ENCODE data around the gene CCDC88C.
A peak's percentile ranks its signal among the peaks of the same experiment; 100 is the strongest.

Gene CCDC88C

GRCh38 chr14:91253795-91254323 lies 163.8 kb downstream of the CCDC88C start:
- peak overlapping the region; percentile 59 for H4K91ac ChIP-seq (ENCODE audit: low read depth, low read length)
- H2AK5ac ChIP-seq (ENCODE audit: low read length) = peak overlapping the region; percentile 14
- H3K9me3 ChIP-seq (ENCODE audit: insufficient read depth, low read depth, low read length) = no peaks in the 10 kb centered on the region
- WGBS (ENCODE audit: extremely low coverage, insufficient coverage, insufficient read length) = no CpG with 5 or more reads among the region's 20 CpGs
- H2BK5ac ChIP-seq (ENCODE audit: low read depth, low read length, poor library complexity) = no peak overlapping the region
- no peak overlapping the region for H3K27ac ChIP-seq (ENCODE audit: low read depth, low read length)
- H3K18ac ChIP-seq (ENCODE audit: low read length) = peak overlapping the region; percentile 6
- peaks cover 33 to 56% of the 10 kb centered on the region in 2 experiments for H3K4me1 ChIP-seq (ENCODE audit: control insufficient read depth in 1 of 2, insufficient read depth in 2 of 2, low read length in 2 of 2)
- no peaks in the 10 kb centered on the region for H3K79me2 ChIP-seq (ENCODE audit: control insufficient read depth, insufficient read depth, low read length, poor library complexity)
- no peak overlapping the region for H3K23ac ChIP-seq (ENCODE audit: low read length)
- no peaks in the 10 kb centered on the region for H3K36me3 ChIP-seq (ENCODE audit: control insufficient read depth in 1 of 2, insufficient read depth in 2 of 2, low read length in 2 of 2)
- H3K4me3 ChIP-seq (ENCODE audit: low read depth, low read length) = peak overlapping the region; percentile 72
- H3K4me2 ChIP-seq (ENCODE audit: low read length) = peak overlapping the region; percentile 84
- H4K8ac ChIP-seq (ENCODE audit: low read depth, low read length) = peak overlapping the region; percentile 23
- no peak for DNase-seq
- H2AFZ ChIP-seq (ENCODE audit: insufficient read depth, low read length, poor library complexity) = peak overlapping the region; percentile 9
- H3K27me3 ChIP-seq (ENCODE audit: insufficient read depth, low read length) = no peaks in the 10 kb centered on the region
- peak overlapping the region; percentile 2 for H4K12ac ChIP-seq (ENCODE audit: low read depth, low read length)
- peak overlapping the region; percentile 31 for H3K14ac ChIP-seq (ENCODE audit: low read length)
- H2BK12ac ChIP-seq (ENCODE audit: low read length) = peak overlapping the region; percentile 3
- peak overlapping the region; percentile 0 for H2BK120ac ChIP-seq (ENCODE audit: insufficient read depth, low read length, poor library complexity)
- H3K79me1 ChIP-seq (ENCODE audit: low read length) = peaks cover 25% of the 10 kb centered on the region
- peak overlapping the region; percentile 0 for H3K4ac ChIP-seq (ENCODE audit: low read depth, low read length)
- no peak overlapping the region for H3K9ac ChIP-seq (ENCODE audit: low read length)

- peak overlapping the region; percentile 31 for H3K14ac ChIP-seq (ENCODE audit: low read length)
- H3K4ac ChIP-seq (ENCODE audit: low read depth, low read length) = peak overlapping the region; percentile 0
- H4K12ac ChIP-seq (ENCODE audit: low read depth, low read length) = peak overlapping the region; percentile 14
- H2BK120ac ChIP-seq (ENCODE audit: insufficient read depth, low read length, poor library complexity) = peak overlapping the region; percentile 37
- no peaks in the 10 kb centered on the region for H3K79me2 ChIP-seq (ENCODE audit: control insufficient read depth, insufficient read depth, low read length, poor library complexity)
- peak in 1 of 2 donors; percentile 26 for DNase-seq
- H3K9me3 ChIP-seq (ENCODE audit: insufficient read depth, low read depth, low read length) = no peaks in the 10 kb centered on the region
- H2BK12ac ChIP-seq (ENCODE audit: low read length) = peak overlapping the region; percentile 27
- H3K79me1 ChIP-seq (ENCODE audit: low read length) = peaks cover 21% of the 10 kb centered on the region
- peaks cover 29 to 52% of the 10 kb centered on the region in 2 experiments for H3K4me1 ChIP-seq (ENCODE audit: control insufficient read depth in 1 of 2, insufficient read depth in 2 of 2, low read length in 2 of 2)
- WGBS (ENCODE audit: extremely low coverage, insufficient coverage, insufficient read length) = no CpG with 5 or more reads among the region's 95 CpGs
- H3K27me3 ChIP-seq (ENCODE audit: insufficient read depth, low read length) = no peaks in the 10 kb centered on the region
- peak overlapping the region; percentile 59 for H4K91ac ChIP-seq (ENCODE audit: low read depth, low read length)
- peak overlapping the region; percentile 72 for H3K4me3 ChIP-seq (ENCODE audit: low read depth, low read length)
- peak overlapping the region; percentile 42 for H2AFZ ChIP-seq (ENCODE audit: insufficient read depth, low read length, poor library complexity)
- no peaks in the 10 kb centered on the region for H3K36me3 ChIP-seq (ENCODE audit: control insufficient read depth in 1 of 2, insufficient read depth in 2 of 2, low read length in 2 of 2)
- H2BK5ac ChIP-seq (ENCODE audit: low read depth, low read length, poor library complexity) = no peak overlapping the region
- no peak overlapping the region for H3K27ac ChIP-seq (ENCODE audit: low read depth, low read length)
- peak overlapping the region; percentile 23 for H4K8ac ChIP-seq (ENCODE audit: low read depth, low read length)
- H2AK5ac ChIP-seq (ENCODE audit: low read length) = peak overlapping the region; percentile 25
- peak overlapping the region; percentile 84 for H3K4me2 ChIP-seq (ENCODE audit: low read length)
- H3K18ac ChIP-seq (ENCODE audit: low read length) = peak overlapping the region; percentile 7
- H3K9ac ChIP-seq (ENCODE audit: low read length) = peak overlapping the region; percentile 24
- no peak overlapping the region for H3K23ac ChIP-seq (ENCODE audit: low read length)
Observed at GRCh38 chr14:91252871-91253794, 164.5 kb downstream of the CCDC88C start.

- Histone ChIP-seq H3K4me2 (ENCODE audit: low read length) (no peak overlapping the region), H3K23ac (ENCODE audit: low read length) (no peak overlapping the region), H3K27me3 (ENCODE audit: insufficient read depth, low read length) (no peaks in the 10 kb centered on the region), H3K4me3 (ENCODE audit: low read depth, low read length) (no peak overlapping the region), H3K4ac (ENCODE audit: low read depth, low read length) (no peak overlapping the region), H2BK12ac (ENCODE audit: low read length) (peak overlapping the region; percentile 9), H3K27ac (ENCODE audit: low read depth, low read length) (peak overlapping the region; percentile 13), H4K91ac (ENCODE audit: low read depth, low read length) (peak overlapping the region; percentile 10), H3K9ac (ENCODE audit: low read length) (no peak overlapping the region), H3K18ac (ENCODE audit: low read length) (no peak overlapping the region), H3K14ac (ENCODE audit: low read length) (no peak overlapping the region), H2AFZ (ENCODE audit: insufficient read depth, low read length, poor library complexity) (no peak overlapping the region), H3K36me3 (ENCODE audit: control insufficient read depth in 1 of 2, insufficient read depth in 2 of 2, low read length in 2 of 2) (no peaks in the 10 kb centered on the region), H2BK5ac (ENCODE audit: low read depth, low read length, poor library complexity) (no peak overlapping the region), H3K79me1 (ENCODE audit: low read length) (peaks cover 14% of the 10 kb centered on the region), H3K9me3 (ENCODE audit: insufficient read depth, low read depth, low read length) (no peaks in the 10 kb centered on the region), H3K4me1 (ENCODE audit: control insufficient read depth in 1 of 2, insufficient read depth in 2 of 2, low read length in 2 of 2) (peaks cover 22 to 34% of the 10 kb centered on the region in 2 experiments), H4K12ac (ENCODE audit: low read depth, low read length) (no peak overlapping the region), H2BK120ac (ENCODE audit: insufficient read depth, low read length, poor library complexity) (no peak overlapping the region), H4K8ac (ENCODE audit: low read depth, low read length) (no peak overlapping the region), H3K79me2 (ENCODE audit: control insufficient read depth, insufficient read depth, low read length, poor library complexity) (no peaks in the 10 kb centered on the region), H2AK5ac (ENCODE audit: low read length) (no peak overlapping the region)
- no CpG with 5 or more reads among the region's 5 CpGs for WGBS (ENCODE audit: extremely low coverage, insufficient coverage, insufficient read length)
- no peak for DNase-seq
Observed at GRCh38 chr14:91250912-91251311, 166.7 kb downstream of the CCDC88C start.

DNA sequence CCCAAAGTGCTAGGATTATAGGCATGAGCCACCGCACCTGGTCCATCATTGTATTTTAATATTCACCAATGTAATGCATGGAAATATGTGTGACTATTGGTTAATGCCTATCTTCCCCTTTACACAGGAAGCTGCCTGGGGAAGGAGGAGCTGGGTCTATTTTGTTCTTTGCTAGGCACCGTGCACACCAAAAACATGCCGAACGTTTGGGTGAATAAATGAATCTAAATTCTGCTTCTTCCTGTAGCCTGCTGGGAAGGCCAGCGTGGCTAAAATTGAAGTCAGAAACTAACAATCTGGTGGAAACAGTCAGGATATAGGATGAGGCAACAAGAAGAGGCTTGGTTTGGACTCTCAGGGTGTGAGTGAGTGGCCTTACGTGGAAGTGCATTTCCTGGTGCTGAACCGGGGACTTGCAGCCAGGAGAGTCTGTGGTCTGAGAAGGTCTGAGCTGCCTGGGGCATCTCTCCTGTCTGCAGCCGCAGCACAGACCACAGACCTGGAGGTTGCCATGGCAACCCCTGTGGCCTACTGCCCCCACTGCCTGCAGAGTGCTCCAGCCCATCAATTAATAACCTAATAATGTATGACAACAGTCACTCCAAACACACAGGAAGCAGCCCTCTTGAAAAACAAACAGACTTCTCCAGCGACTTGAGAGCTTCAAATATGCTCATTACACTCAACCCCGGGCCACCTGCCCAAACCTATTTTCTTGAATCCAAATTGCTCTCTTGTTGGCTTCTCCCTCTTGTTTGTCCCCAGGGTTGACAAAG lies 167.6 kb downstream of the CCDC88C start:
- H3K18ac ChIP-seq (ENCODE audit: low read length) = no peak overlapping the region
- H3K4me1 ChIP-seq (ENCODE audit: control insufficient read depth in 1 of 2, insufficient read depth in 2 of 2, low read length in 2 of 2) = peaks cover 22 to 30% of the 10 kb centered on the region in 2 experiments
- H3K4me3 ChIP-seq (ENCODE audit: low read depth, low read length) = no peak overlapping the region
- no peaks in the 10 kb centered on the region for H3K36me3 ChIP-seq (ENCODE audit: control insufficient read depth in 1 of 2, insufficient read depth in 2 of 2, low read length in 2 of 2)
- H3K9me3 ChIP-seq (ENCODE audit: insufficient read depth, low read depth, low read length) = no peaks in the 10 kb centered on the region
- H4K91ac ChIP-seq (ENCODE audit: low read depth, low read length) = peak overlapping the region; percentile 45
- no peak overlapping the region for H3K9ac ChIP-seq (ENCODE audit: low read length)
- peaks cover 12% of the 10 kb centered on the region for H3K79me1 ChIP-seq (ENCODE audit: low read length)
- H4K8ac ChIP-seq (ENCODE audit: low read depth, low read length) = no peak overlapping the region
- no CpG with 5 or more reads among the region's 10 CpGs for WGBS (ENCODE audit: extremely low coverage, insufficient coverage, insufficient read length)
- no peak overlapping the region for H2BK5ac ChIP-seq (ENCODE audit: low read depth, low read length, poor library complexity)
- DNase-seq = no peak
- peak overlapping the region; percentile 48 for H3K27ac ChIP-seq (ENCODE audit: low read depth, low read length)
- H3K27me3 ChIP-seq (ENCODE audit: insufficient read depth, low read length) = no peaks in the 10 kb centered on the region
- H4K12ac ChIP-seq (ENCODE audit: low read depth, low read length) = no peak overlapping the region
- no peak overlapping the region for H2AK5ac ChIP-seq (ENCODE audit: low read length)
- no peak overlapping the region for H2BK120ac ChIP-seq (ENCODE audit: insufficient read depth, low read length, poor library complexity)
- no peak overlapping the region for H2AFZ ChIP-seq (ENCODE audit: insufficient read depth, low read length, poor library complexity)
- H3K4me2 ChIP-seq (ENCODE audit: low read length) = peak overlapping the region; percentile 20
- peak overlapping the region; percentile 15 for H2BK12ac ChIP-seq (ENCODE audit: low read length)
- H3K4ac ChIP-seq (ENCODE audit: low read depth, low read length) = no peak overlapping the region
- H3K79me2 ChIP-seq (ENCODE audit: control insufficient read depth, insufficient read depth, low read length, poor library complexity) = no peaks in the 10 kb centered on the region
- H3K14ac ChIP-seq (ENCODE audit: low read length) = no peak overlapping the region
- H3K23ac ChIP-seq (ENCODE audit: low read length) = no peak overlapping the region

Data from trophoblast cell (in vitro differentiated cells and primary cell).